ENCODE results near the gene ZNF862.

ZNF862 gene

GRCh38 chr7:149802966-149803365 lies 35.2 kb upstream of the ZNF862 start:
- H3K4me3 ChIP-seq (ENCODE audit: low read depth, low read length) = no peak overlapping the region
- DNase-seq (ENCODE audit: low read depth) = no peak
- TF ChIP-seq MAX (IDR thresholded peaks at IDR 0.05; ENCODE audit: low read depth, low read length) (no peak), CTCF (IDR thresholded peaks at IDR 0.05; ENCODE audit: low read depth, low read length) (no peak)

- DNase-seq (ENCODE audit: low read depth) = no peak
- TF ChIP-seq POLR2A (IDR thresholded peaks at IDR 0.05; ENCODE audit: extremely low read depth, insufficient read length) = no peak
- TF ChIP-seq CTCF (IDR thresholded peaks at IDR 0.05; ENCODE audit: low read depth, low read length) = no peak
- TF ChIP-seq MYC (IDR thresholded peaks at IDR 0.05; ENCODE audit: low read depth, low read length) = no peak
- TF ChIP-seq MAX (IDR thresholded peaks at IDR 0.05; ENCODE audit: low read depth, low read length) = no peak
Measured at GRCh38 chr7:149803551-149804074, 34.6 kb upstream of the ZNF862 start.

GRCh38 chr7:149804106-149804505 lies 34.1 kb upstream of the ZNF862 start:
- TF ChIP-seq POLR2A (IDR thresholded peaks at IDR 0.05; ENCODE audit: extremely low read depth, insufficient read length) = no peak
- TF ChIP-seq CTCF (IDR thresholded peaks at IDR 0.05; ENCODE audit: low read depth, low read length) = no peak
- no peak for TF ChIP-seq MAX (IDR thresholded peaks at IDR 0.05; ENCODE audit: low read depth, low read length)

More at GRCh38 chr7:149803551-149804074, 34.6 kb upstream of the ZNF862 start:
- no peak overlapping the region for H3K4me3 ChIP-seq (ENCODE audit: low read depth, low read length)

DNA sequence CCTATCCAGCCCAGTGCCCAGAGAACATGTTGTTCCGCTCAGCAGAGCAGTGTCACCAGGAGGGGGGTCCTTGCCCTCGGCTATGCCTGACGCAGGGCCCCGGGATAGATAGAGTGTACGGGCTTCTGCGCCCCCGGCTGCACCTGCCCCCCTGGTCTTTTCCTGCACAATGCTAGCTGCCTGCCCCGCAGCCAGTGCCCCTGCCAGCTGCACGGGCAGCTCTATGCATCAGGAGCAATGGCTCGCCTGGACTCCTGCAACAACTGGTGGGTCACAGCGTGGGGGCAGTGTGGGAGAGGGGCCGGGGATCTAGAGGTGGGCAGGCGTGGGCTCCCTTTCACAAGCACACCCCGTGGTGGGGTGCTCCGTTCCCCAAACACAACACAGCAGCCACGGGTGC lies 31.4 kb upstream of the ZNF862 start:
- TF ChIP-seq MAX (IDR thresholded peaks at IDR 0.05; ENCODE audit: low read depth, low read length) = no peak
- no peak for TF ChIP-seq CTCF (IDR thresholded peaks at IDR 0.05; ENCODE audit: low read depth, low read length)
- no peak for TF ChIP-seq POLR2A (IDR thresholded peaks at IDR 0.05; ENCODE audit: extremely low read depth, insufficient read length)
- TF ChIP-seq MYC (IDR thresholded peaks at IDR 0.05; ENCODE audit: low read depth, low read length) = no peak
- H3K4me3 ChIP-seq (ENCODE audit: low read depth, low read length) = no peak overlapping the region
- no peak for DNase-seq (ENCODE audit: low read depth)

More at GRCh38 chr7:149804106-149804505, 34.1 kb upstream of the ZNF862 start:
- no peak overlapping the region for H3K4me3 ChIP-seq (ENCODE audit: low read depth, low read length)
- no peak for DNase-seq (ENCODE audit: low read depth)

DNA sequence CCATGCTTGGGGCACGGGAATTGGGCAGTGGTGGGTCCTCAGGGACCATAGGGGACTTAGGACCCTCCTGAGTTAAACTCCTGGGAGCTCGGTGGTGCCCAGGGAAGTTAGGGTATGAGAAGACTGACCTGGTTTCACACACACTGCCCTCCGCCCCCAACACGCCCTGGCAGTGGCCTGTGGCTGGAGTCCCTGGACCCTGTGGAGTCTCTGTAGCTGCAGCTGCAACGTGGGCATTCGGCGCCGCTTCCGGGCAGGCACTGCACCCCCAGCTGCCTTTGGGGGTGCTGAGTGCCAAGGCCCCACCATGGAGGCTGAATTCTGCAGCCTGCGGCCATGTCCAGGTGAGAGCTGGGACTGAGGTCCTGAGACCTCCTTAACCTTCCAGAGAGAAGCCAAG lies 29.9 kb upstream of the ZNF862 start:
- no peak for DNase-seq (ENCODE audit: low read depth)
- no peak overlapping the region for H3K4me3 ChIP-seq (ENCODE audit: low read depth, low read length)
- no peak for TF ChIP-seq MYC (IDR thresholded peaks at IDR 0.05; ENCODE audit: low read depth, low read length)
- no peak for TF ChIP-seq POLR2A (IDR thresholded peaks at IDR 0.05; ENCODE audit: extremely low read depth, insufficient read length)
- no peak for TF ChIP-seq CTCF (IDR thresholded peaks at IDR 0.05; ENCODE audit: low read depth, low read length)
- TF ChIP-seq MAX (IDR thresholded peaks at IDR 0.05; ENCODE audit: low read depth, low read length) = no peak

DNA sequence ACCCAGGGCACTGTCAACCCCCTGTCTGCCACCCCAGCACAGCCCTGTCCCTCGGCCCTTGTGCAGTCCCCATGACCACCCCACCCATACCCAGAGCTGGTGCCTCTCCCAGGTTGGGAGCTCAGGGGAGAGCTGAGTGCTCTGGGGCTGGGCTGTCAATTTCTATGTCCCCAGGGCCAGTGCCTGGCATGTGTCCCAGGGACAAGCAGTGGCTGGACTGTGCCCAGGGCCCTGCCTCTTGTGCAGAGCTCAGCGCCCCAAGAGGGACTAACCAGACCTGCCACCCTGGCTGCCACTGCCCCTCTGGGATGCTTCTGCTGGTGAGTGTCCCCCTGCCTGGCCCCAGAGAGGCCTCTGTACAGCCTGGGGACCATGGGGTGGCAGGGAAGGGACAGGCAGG lies 29.0 kb upstream of the ZNF862 start:
- DNase-seq (ENCODE audit: low read depth) = no peak
- TF ChIP-seq POLR2A (IDR thresholded peaks at IDR 0.05; ENCODE audit: extremely low read depth, insufficient read length) = no peak
- no peak for TF ChIP-seq MAX (IDR thresholded peaks at IDR 0.05; ENCODE audit: low read depth, low read length)
- no peak for TF ChIP-seq MYC (IDR thresholded peaks at IDR 0.05; ENCODE audit: low read depth, low read length)
- no peak for TF ChIP-seq CTCF (IDR thresholded peaks at IDR 0.05; ENCODE audit: low read depth, low read length)
- H3K4me3 ChIP-seq (ENCODE audit: low read depth, low read length) = no peak overlapping the region
